NCI-H128 (cell line): ENCODE measurements around the gene TBCD.
"Not testable (repeated sequence)": the region's sequence is repeated elsewhere in the genome, so short reads cannot be mapped to it uniquely, and the experiment has no call there.

ENCODE experiments used
- DNase-seq: peaks from one replicate; lab custom pipeline; 2025; ENCODE audit not compliant: unreplicated experiment; lab: John Stamatoyannopoulos, UW

TBCD gene

DNA sequence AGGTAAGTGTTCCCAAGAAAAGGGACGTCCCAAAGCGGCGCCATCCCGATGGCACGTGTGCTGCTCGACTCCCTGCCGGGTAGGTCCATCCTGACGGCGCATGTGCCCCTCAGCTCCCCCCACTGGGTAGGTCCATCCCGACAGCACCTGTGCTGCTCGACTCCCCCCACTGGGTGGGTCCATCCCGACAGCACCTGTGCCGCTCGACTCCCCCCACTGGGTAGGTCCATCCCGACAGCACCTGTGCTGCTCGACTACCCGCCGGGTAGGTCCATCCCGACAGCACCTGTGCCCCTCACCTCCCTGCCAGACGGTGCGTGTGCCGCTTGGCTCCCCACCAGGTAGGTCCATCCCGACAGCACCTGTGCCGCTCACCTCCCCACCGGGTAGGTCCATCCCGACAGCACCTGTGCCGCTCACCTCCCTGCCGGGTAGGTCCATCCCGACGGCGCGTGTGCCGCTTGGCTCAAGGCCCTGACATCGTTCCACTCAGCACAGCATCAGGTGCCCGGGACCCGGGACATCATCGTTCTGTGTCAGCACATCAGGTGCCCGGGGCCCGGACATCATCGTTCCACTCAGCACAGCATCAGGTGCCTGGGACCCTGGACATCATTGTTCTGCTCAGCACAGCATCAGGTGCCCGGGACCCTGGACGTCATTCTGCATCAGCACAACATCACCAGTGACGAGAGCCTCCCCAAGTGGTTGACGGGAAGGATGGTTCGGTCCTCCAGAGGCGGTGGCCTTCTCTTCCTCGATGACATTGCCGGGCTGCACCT, 22.2 kb upstream of the TBCD start:
- no peak for DNase-seq

DNA sequence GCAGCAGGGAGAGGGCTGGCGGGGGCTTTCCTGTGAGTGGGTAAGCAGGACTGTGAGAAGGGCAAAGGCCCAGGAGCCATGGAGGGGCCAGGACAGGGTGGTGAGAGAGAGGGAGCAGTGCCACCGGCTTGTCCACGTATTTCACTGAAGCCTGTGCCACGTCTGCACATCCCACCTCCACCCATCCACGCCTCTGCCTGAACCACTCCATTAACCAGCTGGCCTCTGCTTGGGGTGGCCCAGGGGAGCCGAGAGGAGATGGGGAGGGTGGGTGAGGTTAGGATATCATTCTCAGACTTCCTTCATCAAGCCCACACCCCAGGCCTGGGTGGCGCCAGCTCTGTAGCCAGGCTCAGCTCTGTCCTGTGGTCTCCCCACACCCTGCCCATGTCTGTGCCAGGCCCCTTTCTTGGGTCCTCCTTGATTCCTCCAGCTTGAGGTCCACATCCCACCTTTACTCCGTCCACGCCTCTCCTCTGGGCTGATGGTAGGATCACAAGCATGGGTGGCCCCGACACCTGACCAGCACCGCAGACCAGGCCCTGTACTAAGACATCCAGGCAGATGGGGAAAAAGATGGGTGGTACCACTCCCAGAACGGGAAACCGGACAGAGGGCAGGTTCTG, 19.6 kb upstream of the TBCD start:
- DNase-seq, result no peak

- no peak for DNase-seq
Observed at GRCh38 chr17:82734987-82735866, 16.6 kb upstream of the TBCD start, which contains the start of gene FN3K. Gene FN3K (plus strand): TSS chr17:82735615. CDS start chr17:82735637, 22 bp downstream.

DNA sequence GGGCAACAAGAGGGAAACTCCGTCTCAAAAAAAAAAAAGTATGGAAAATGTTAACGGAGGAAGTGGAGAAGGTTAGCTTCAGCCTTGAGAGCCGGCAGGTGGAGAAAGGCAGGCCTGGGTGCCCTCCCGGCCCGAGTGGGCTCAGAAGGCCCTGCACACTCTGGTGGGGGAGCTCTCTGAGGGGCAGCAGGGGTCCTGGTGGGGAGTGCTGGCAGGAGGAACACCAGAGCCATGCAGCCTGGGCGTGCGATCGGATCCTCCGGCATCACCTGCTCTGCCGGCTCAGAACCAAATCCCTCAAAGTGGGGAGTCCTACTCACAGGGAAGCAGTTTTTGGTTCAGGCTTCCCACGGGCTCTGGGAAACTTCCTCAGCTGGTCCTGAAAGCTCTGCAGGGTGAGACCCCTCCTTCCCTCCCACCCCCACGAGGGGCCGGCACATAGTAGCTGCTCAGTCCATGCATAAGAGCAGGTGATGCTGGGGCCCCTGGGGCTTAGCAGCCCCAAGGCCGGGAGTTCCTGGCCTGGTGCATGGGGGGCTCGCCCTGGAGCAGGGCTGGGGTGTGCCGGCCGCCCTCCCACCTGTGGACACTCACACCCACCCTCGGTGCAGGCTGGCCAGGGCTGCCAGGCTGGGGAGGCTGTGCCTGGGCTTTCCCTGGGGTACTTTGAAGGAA, 15.2 kb upstream of the TBCD start:
- no peak for DNase-seq

DNA sequence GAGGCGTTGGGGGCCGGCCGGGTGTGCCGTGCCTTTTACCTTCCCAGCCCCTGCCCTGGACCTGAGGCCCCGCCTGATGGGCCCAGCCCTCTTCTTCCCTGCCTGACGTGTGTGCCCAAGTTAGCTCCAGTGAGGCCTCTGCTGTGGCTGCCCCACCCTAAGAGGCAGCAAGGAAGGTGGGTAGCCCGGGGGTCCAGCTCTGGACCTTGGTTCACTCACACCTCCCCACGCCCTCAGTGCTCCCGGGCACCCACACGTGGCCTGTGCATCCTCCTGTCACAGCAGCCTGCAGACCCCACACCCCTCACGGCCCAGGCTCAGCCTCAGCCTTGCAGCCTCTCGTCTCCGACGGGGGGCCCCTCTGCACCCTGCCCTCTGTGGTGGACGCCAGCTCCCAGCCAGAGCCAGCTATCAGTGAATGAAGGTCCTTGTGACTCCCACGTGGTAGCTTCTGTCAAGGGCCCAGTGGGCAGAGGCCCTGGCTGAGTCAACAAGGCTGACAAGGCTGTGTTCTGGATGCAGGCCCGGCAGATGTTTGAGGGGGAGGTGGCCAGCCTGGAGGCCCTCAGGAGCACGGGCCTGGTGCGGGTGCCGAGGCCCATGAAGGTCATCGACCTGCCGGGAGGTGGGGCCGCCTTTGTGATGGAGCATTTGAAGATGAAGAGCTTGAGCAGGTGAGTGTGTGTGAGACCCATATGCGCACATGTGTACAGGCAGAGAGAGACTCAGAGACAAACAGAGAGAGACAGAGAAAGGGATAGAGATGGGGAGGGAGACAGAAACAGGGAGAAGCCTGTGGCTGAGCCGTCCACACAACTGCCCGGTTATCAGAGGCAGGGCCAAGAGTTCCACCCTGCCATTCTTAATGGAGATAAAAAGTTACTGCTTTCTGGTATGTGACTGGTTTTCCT, 13.6 kb upstream of the TBCD start:
- no peak for DNase-seq

- DNase-seq, result no peak
Observed at GRCh38 chr17:82740906-82741759, 10.7 kb upstream of the TBCD start.

- no peak for DNase-seq
Observed at GRCh38 chr17:82743344-82744219, 8.3 kb upstream of the TBCD start.

DNA sequence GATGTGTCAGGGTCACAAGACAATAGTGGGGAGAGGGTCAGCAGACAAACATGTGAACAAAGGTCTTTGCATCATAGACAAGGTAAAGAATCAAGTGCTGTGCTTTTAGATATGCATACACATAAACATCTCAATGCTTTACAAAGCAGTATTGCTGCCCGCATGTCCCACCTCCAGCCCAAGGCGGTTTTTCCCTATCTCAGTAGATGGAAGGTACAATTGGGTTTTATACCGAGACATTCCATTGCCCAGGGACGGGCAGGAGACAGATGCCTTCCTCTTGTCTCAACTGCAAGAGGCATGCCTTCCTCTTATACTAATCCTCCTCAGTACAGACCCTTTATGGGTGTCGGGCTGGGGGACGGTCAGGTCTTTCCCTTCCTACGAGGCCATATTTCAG, 7.1 kb upstream of the TBCD start:
- not testable (repeated sequence) for DNase-seq

- no peak for DNase-seq
Observed at GRCh38 chr17:82745524-82745923, 6.3 kb upstream of the TBCD start.

- DNase-seq, result no peak
Observed at GRCh38 chr17:82748756-82749155, 3.1 kb upstream of the TBCD start.

GRCh38 chr17:82750241-82750908, 1.5 kb upstream of the TBCD start:
- no peak for DNase-seq

DNA sequence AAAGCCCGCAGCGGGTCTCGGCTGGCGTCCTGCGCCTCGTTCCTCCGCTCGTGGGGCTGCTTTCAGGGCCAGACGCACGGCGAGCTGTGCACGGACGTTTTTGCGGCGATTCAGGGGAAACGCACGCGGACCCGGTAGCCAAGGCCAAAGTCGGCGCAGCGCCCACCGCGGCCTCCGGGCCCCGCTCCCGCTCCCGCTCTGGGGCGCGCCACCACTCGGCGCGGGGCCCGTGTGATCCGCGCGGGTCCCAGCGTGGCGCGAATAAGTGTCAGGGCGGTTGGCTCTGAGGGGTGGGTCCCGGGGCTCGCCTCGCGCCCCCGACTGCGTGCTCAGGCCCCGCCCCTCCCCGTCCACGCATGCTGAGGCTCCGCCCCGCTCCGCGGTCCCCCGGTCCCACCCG, 694 bp upstream of the TBCD start:
- no peak for DNase-seq

DNA sequence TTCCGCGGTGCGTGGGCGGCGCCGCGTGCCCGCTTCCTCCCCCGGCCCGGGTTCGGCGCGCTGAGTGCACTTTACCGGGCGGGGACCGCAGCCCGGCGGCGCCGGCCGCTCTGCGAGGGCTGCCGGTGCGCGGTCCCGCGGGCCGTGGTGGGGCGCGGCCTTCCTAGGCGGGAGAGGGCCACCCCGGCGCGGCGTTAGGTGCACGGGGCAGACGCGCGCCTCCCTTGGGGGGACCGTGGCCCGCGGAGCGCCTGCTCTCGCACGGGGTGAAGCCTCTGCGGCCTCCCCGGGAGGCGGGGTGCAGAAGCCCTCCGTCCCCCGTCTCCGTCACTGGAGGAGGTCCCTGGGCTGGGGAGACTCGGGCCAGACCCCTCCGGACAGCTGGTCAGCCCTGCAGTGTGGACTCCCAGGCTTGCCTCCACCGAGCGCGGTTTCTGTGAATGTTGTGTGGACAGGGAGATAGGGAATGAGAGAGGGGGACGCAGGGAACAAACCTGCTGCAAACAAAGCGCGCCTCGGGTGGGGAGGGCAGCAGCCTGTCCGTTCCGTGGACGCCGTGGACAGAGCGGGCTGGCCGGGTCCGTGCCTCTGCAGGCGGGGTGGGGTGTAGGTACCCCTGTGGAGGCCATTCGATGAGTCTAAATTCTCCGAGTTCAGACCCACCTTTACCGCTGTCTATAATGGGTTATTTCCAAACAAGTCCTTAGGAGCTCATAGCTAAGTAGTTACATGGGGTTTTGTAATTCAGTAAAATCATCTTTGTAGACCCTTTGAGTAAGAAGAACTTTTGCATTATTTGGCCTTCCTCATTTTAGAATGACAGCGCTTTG, 721 bp downstream of the TBCD start:
- no peak for DNase-seq

- DNase-seq, result no peak
Observed at GRCh38 chr17:82753201-82753464, 1.3 kb downstream of the TBCD start.

GRCh38 chr17:82754297-82755208, 2.7 kb downstream of the TBCD start:
- no peak for DNase-seq

GRCh38 chr17:82756166-82756565, 4.3 kb downstream of the TBCD start:
- no peak for DNase-seq
